GM23338 (cell line): ENCODE results near the gene PRRG3.

ENCODE experiments used
- EZH2 ChIP-seq: fragments of 200-600 bp; sonication (generic); IDR thresholded peaks from one replicate; pipeline ENCODE4 v1.8.0; 2017; ENCODE audit warnings: antibody characterized with exemption, mild to moderate bottlenecking, low read depth; ENCODE audit not compliant: unreplicated experiment
- EZH2phosphoT487 ChIP-seq: fragments of 200-600 bp; sonication (generic); IDR thresholded peaks from one replicate; pipeline ENCODE4 v1.8.1; 2018; ENCODE audit warnings: antibody characterized with exemption; ENCODE audit not compliant: unreplicated experiment
- JUNB ChIP-seq: IDR thresholded peaks from one replicate; pipeline ENCODE4 v1.6.1; 2016; ENCODE audit warnings: antibody characterized with exemption; ENCODE audit not compliant: unreplicated experiment
- POLR2AphosphoS5 ChIP-seq: IDR thresholded peaks from 2 replicates; pipeline ENCODE4 v1.6.1; 2016; ENCODE audit warnings: antibody characterized with exemption, low read depth
- STAT1 ChIP-seq: IDR thresholded peaks from one replicate; pipeline ENCODE4 v1.6.1; 2016; ENCODE audit warnings: antibody characterized with exemption; ENCODE audit not compliant: unreplicated experiment
- TF ChIP-seq, protein P1 (sequence below), 2 experiments: fragments of 200-600 bp in 1 of 2; sonication (generic) in 1 of 2; conservative IDR thresholded peaks; 2 replicates each; pipeline versions ENCODE4 v1.5.1 to v1.6.1; 2016 to 2017; ENCODE audit warnings: antibody characterized with exemption in 2 of 2, low read depth in 2 of 2, mild to moderate bottlenecking in 2 of 2, moderate library complexity in 1 of 2
- TF ChIP-seq, protein P2 (sequence below): IDR thresholded peaks from one replicate; pipeline ENCODE4 v1.6.1; 2018; ENCODE audit warnings: antibody characterized with exemption; ENCODE audit not compliant: unreplicated experiment

DNA sequence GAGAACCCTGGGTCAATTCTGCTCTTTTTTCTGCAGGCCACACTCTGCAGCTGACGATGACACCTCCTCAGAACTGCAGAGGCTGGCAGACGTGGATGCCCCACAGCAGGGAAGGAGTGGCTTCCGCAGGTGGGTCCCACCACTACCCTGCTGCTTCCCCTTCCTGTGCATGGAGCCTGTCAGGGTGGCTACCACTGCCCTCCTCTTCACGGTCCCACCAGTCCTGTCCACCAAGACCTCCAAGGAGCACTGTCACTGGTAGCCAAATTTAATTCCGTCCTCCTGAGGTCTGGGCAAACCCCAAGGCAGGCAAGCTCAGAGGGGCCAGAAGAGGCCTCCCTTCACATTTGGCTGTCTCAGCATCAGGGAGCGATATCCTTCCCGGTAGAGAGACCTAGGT is 43.5 kb downstream of the PRRG3 start:
- TF ChIP-seq, protein P1, sequence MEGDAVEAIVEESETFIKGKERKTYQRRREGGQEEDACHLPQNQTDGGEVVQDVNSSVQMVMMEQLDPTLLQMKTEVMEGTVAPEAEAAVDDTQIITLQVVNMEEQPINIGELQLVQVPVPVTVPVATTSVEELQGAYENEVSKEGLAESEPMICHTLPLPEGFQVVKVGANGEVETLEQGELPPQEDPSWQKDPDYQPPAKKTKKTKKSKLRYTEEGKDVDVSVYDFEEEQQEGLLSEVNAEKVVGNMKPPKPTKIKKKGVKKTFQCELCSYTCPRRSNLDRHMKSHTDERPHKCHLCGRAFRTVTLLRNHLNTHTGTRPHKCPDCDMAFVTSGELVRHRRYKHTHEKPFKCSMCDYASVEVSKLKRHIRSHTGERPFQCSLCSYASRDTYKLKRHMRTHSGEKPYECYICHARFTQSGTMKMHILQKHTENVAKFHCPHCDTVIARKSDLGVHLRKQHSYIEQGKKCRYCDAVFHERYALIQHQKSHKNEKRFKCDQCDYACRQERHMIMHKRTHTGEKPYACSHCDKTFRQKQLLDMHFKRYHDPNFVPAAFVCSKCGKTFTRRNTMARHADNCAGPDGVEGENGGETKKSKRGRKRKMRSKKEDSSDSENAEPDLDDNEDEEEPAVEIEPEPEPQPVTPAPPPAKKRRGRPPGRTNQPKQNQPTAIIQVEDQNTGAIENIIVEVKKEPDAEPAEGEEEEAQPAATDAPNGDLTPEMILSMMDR (conservative IDR thresholded peaks at IDR 0.05; ENCODE audit: low read depth in 2 of 2), result no peak
- TF ChIP-seq STAT1 (no peak), EZH2 (no peak), POLR2AphosphoS5 (no peak), EZH2phosphoT487 (no peak), JUNB (no peak)
- TF ChIP-seq, protein P2, sequence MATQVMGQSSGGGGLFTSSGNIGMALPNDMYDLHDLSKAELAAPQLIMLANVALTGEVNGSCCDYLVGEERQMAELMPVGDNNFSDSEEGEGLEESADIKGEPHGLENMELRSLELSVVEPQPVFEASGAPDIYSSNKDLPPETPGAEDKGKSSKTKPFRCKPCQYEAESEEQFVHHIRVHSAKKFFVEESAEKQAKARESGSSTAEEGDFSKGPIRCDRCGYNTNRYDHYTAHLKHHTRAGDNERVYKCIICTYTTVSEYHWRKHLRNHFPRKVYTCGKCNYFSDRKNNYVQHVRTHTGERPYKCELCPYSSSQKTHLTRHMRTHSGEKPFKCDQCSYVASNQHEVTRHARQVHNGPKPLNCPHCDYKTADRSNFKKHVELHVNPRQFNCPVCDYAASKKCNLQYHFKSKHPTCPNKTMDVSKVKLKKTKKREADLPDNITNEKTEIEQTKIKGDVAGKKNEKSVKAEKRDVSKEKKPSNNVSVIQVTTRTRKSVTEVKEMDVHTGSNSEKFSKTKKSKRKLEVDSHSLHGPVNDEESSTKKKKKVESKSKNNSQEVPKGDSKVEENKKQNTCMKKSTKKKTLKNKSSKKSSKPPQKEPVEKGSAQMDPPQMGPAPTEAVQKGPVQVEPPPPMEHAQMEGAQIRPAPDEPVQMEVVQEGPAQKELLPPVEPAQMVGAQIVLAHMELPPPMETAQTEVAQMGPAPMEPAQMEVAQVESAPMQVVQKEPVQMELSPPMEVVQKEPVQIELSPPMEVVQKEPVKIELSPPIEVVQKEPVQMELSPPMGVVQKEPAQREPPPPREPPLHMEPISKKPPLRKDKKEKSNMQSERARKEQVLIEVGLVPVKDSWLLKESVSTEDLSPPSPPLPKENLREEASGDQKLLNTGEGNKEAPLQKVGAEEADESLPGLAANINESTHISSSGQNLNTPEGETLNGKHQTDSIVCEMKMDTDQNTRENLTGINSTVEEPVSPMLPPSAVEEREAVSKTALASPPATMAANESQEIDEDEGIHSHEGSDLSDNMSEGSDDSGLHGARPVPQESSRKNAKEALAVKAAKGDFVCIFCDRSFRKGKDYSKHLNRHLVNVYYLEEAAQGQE, result no peak
